ENCODE data around the gene SCAMP5. TPM values are rescaled to one million over a fixed set of nuclear protein-coding genes. Genes with fewer than 3 reads are reported as not detected.

SCAMP5 gene
- total RNA-seq, 1 experiment from 2014 or later: 11.8 TPM

GRCh38 chr15:75023872-75024636, 28.7 kb downstream of the SCAMP5 start:
- H3K9me3 Mint-ChIP-seq (ENCODE audit: unreplicated experiment): no peaks in the 10 kb centered on the region
- H3K4me1 Mint-ChIP-seq (ENCODE audit: low read depth, unreplicated experiment): peaks cover 2% of the 10 kb centered on the region
- H3K4me1 ChIP-seq: no peaks in the 10 kb centered on the region
- H3K27me3 ChIP-seq (replicated peaks; ENCODE audit: control insufficient read depth, insufficient read depth, low read length): no peaks in the 10 kb centered on the region
- ChIA-PET POLR2A (interaction anchor here (0.6 to 1.7 kb wide), 10 partner anchors 9 to 428 kb away, joined by 3 to 9 read pairs (median 4); partner anchors contain the start of genes C15orf39, RPP25 and SIN3A), CTCF (interaction anchor here (0.6 to 1.4 kb wide), 8 partner anchors 10 to 642 kb away, joined by 3 to 13 read pairs (median 4); partner anchors contain the start of genes C15orf39 and RPP25)
- no peaks in the 10 kb centered on the region for H3K9me3 ChIP-seq
- H3K4me3 ChIP-seq (ENCODE audit: low read depth, low read length): peak overlapping the region; percentile 94
- peak overlapping the region; percentile 97 for H3K4me3 Mint-ChIP-seq (ENCODE audit: unreplicated experiment)
- no peaks in the 10 kb centered on the region for H3K36me3 ChIP-seq (ENCODE audit: control insufficient read depth, insufficient read depth, low read length)
- BruUV-seq (replicated peaks): TSS peak; percentile 93
- peak overlapping the region; percentile 99 for H3K27ac Mint-ChIP-seq (ENCODE audit: unreplicated experiment)
- no peak for TF ChIP-seq CTCF (IDR thresholded peaks at IDR 0.05; ENCODE audit: insufficient read depth in 1 of 2, low read depth in 1 of 2, low read length in 1 of 2, severe bottlenecking in 1 of 2, unreplicated experiment in 1 of 2)
- DNase-seq: peak in 1 of 2 experiments; percentile 16
- peaks cover 7% of the 10 kb centered on the region for H3K36me3 Mint-ChIP-seq (ENCODE audit: insufficient read depth, unreplicated experiment)
- no peaks in the 10 kb centered on the region for H3K27me3 Mint-ChIP-seq (ENCODE audit: insufficient read depth, unreplicated experiment)
- intact Hi-C loops (cut with micrococcal nuclease; ENCODE audit: unreplicated experiment): no loop called here

- no peak for DNase-seq
- ChIA-PET POLR2A (no interaction called here), CTCF (interaction anchor here (0.5 to 0.7 kb wide), 2 partner anchors 17 to 175 kb away, joined by 3 read pairs; no protein-coding TSS in a partner anchor)
- intact Hi-C loops (cut with micrococcal nuclease; ENCODE audit: unreplicated experiment): no loop called here
- H3K4me1 ChIP-seq: peaks cover 8% of the 10 kb centered on the region
- no peaks in the 10 kb centered on the region for H3K27me3 Mint-ChIP-seq (ENCODE audit: insufficient read depth, unreplicated experiment)
- H3K36me3 ChIP-seq (ENCODE audit: control insufficient read depth, insufficient read depth, low read length): no peaks in the 10 kb centered on the region
- H3K4me3 Mint-ChIP-seq (ENCODE audit: unreplicated experiment): peak overlapping the region; percentile 97
- H3K9me3 ChIP-seq: no peaks in the 10 kb centered on the region
- H3K27ac Mint-ChIP-seq (ENCODE audit: unreplicated experiment): no peak overlapping the region
- peaks cover 7% of the 10 kb centered on the region for H3K36me3 Mint-ChIP-seq (ENCODE audit: insufficient read depth, unreplicated experiment)
- no peaks in the 10 kb centered on the region for H3K9me3 Mint-ChIP-seq (ENCODE audit: unreplicated experiment)
- no peaks in the 10 kb centered on the region for H3K27me3 ChIP-seq (replicated peaks; ENCODE audit: control insufficient read depth, insufficient read depth, low read length)
- peaks cover 7% of the 10 kb centered on the region for H3K4me1 Mint-ChIP-seq (ENCODE audit: low read depth, unreplicated experiment)
- H3K4me3 ChIP-seq (ENCODE audit: low read depth, low read length): no peak overlapping the region
- no peak for TF ChIP-seq CTCF (IDR thresholded peaks at IDR 0.05; ENCODE audit: insufficient read depth in 1 of 2, low read depth in 1 of 2, low read length in 1 of 2, severe bottlenecking in 1 of 2, unreplicated experiment in 1 of 2)
- no TSS peak for BruUV-seq (replicated peaks)
Measured at GRCh38 chr15:75025107-75025506, 29.7 kb downstream of the SCAMP5 start.

- Histone ChIP-seq H3K9me3 (no peaks in the 10 kb centered on the region), H3K27me3 (replicated peaks; ENCODE audit: control insufficient read depth, insufficient read depth, low read length) (no peaks in the 10 kb centered on the region), H3K4me1 (peaks cover 14% of the 10 kb centered on the region), H3K36me3 (ENCODE audit: control insufficient read depth, insufficient read depth, low read length) (no peaks in the 10 kb centered on the region), H3K4me3 (ENCODE audit: low read depth, low read length) (no peak overlapping the region)
- Mint-ChIP-seq H3K4me3 (ENCODE audit: unreplicated experiment) (peak overlapping the region; percentile 97), H3K36me3 (ENCODE audit: insufficient read depth, unreplicated experiment) (peaks cover 7% of the 10 kb centered on the region), H3K4me1 (ENCODE audit: low read depth, unreplicated experiment) (peaks cover 7% of the 10 kb centered on the region), H3K27me3 (ENCODE audit: insufficient read depth, unreplicated experiment) (no peaks in the 10 kb centered on the region), H3K9me3 (ENCODE audit: unreplicated experiment) (no peaks in the 10 kb centered on the region), H3K27ac (ENCODE audit: unreplicated experiment) (no peak overlapping the region)
- intact Hi-C loops (cut with micrococcal nuclease; ENCODE audit: unreplicated experiment): no loop called here
- no peak for DNase-seq
- ChIA-PET CTCF (interaction anchor here (0.5 to 0.7 kb wide), 2 partner anchors 17 to 175 kb away, joined by 3 read pairs; no protein-coding TSS in a partner anchor), POLR2A (interaction anchor here (0.6 kb wide), 1 partner anchor 156 kb away, joined by 16 read pairs; no protein-coding TSS in a partner anchor)
- TF ChIP-seq CTCF (IDR thresholded peaks at IDR 0.05; ENCODE audit: insufficient read depth in 1 of 2, low read depth in 1 of 2, low read length in 1 of 2, severe bottlenecking in 1 of 2, unreplicated experiment in 1 of 2): no peak
- no TSS peak for BruUV-seq (replicated peaks)
Measured at GRCh38 chr15:75025548-75026260, 30.3 kb downstream of the SCAMP5 start.
